ENCODE results near the gene ALDOA.

ALDOA gene

GRCh38 chr16:30046178-30046577, 19.4 kb upstream of the ALDOA start:
- no peak for DNase-seq

GRCh38 chr16:30046588-30046987, 19.0 kb upstream of the ALDOA start:
- DNase-seq, result no peak

GRCh38 chr16:30049871-30050270, 15.7 kb upstream of the ALDOA start:
- DNase-seq, result no peak

GRCh38 chr16:30051518-30051917, 14.0 kb upstream of the ALDOA start:
- DNase-seq, result peak; percentile 54

- DNase-seq, result peak; percentile 90
These were observed 12.7 kb upstream of the ALDOA start for GRCh38 chr16:30052671-30053372.

GRCh38 chr16:30053376-30054015, 12.1 kb upstream of the ALDOA start:
- DNase-seq, result peak; percentile 57

GRCh38 chr16:30054451-30054850, 11.1 kb upstream of the ALDOA start:
- DNase-seq, result no peak

GRCh38 chr16:30054959-30055553, 10.5 kb upstream of the ALDOA start:
- no peak for DNase-seq

- DNase-seq, result no peak
These were observed 5.2 kb upstream of the ALDOA start for GRCh38 chr16:30060346-30060745.

GRCh38 chr16:30060836-30061554, 4.6 kb upstream of the ALDOA start:
- no peak for DNase-seq

- DNase-seq, result no peak
These were observed 2.2 kb upstream of the ALDOA start for GRCh38 chr16:30063278-30063892.

GRCh38 chr16:30063893-30064728, 1.4 kb upstream of the ALDOA start:
- peak; percentile 50 for DNase-seq

GRCh38 chr16:30064729-30065101, 845 bp upstream of the ALDOA start:
- no peak for DNase-seq

GRCh38 chr16:30065943-30066760, 592 bp downstream of the ALDOA start:
- DNase-seq, result peak; percentile 74

GRCh38 chr16:30066761-30067583, 1.4 kb downstream of the ALDOA start:
- DNase-seq, result no peak

- DNase-seq, result no peak
These were observed 2.0 kb downstream of the ALDOA start for GRCh38 chr16:30067584-30067916.

GRCh38 chr16:30068333-30068732, 2.8 kb downstream of the ALDOA start:
- no peak for DNase-seq

GRCh38 chr16:30068750-30069610, 3.4 kb downstream of the ALDOA start:
- no peak for DNase-seq

GRCh38 chr16:30069611-30070462, 4.3 kb downstream of the ALDOA start:
- no peak for DNase-seq
